Activated CD8-positive, alpha-beta T cell treated with anti-CD3 and anti-CD28 coated beads for 36 hours (primary cell): Measurements from ENCODE around the gene CCDC6. TPM values are rescaled to one million over a fixed set of nuclear protein-coding genes. Genes with fewer than 3 reads are reported as not detected.

Experiments used
- ATAC-seq: fragments of 200-7000 bp; cut with Tn5 transposase; one replicate; pipeline ENCODE4 v1.10.0; 2021; ENCODE audit warnings: mild to moderate bottlenecking, moderate library complexity
- CTCF ChIA-PET: fragments of 350-600 bp; sonication (Branson Sonifier 250); formaldehyde crosslinking; loops from one replicate; lab custom pipeline; 2021; ENCODE audit warnings: antibody characterized with exemption; lab: Charles Lee
- POLR2A ChIA-PET: fragments of 350-600 bp; sonication (Branson Sonifier 250); formaldehyde crosslinking; loops from one replicate; lab custom pipeline; 2021; ENCODE audit warnings: antibody characterized with exemption; lab: Charles Lee
- DNase-seq: peaks from one replicate; pipeline ENCODE4 v3.0.0-alpha.2; 2020
- H3K27ac Mint-ChIP-seq: one replicate; pipeline ENCODE4 v1.8.0; 2021; ENCODE audit warnings: mild to moderate bottlenecking, mixed read lengths
- H3K27me3 Mint-ChIP-seq: one replicate; pipeline ENCODE4 v1.8.0; 2021; ENCODE audit warnings: mixed read lengths
- H3K36me3 Mint-ChIP-seq: one replicate; pipeline ENCODE4 v1.8.0; 2021; ENCODE audit warnings: low read depth, mixed read lengths
- H3K4me1 Mint-ChIP-seq: one replicate; pipeline ENCODE4 v1.8.0; 2021; ENCODE audit warnings: low read depth, mixed read lengths
- H3K4me3 Mint-ChIP-seq: one replicate; pipeline ENCODE4 v1.8.0; 2021; ENCODE audit warnings: mild to moderate bottlenecking, moderate library complexity, mixed read lengths
- H3K9me3 Mint-ChIP-seq: one replicate; pipeline ENCODE4 v1.8.0; 2021; ENCODE audit warnings: mixed read lengths
- intact Hi-C: fragments of 100-400 bp; cut with micrococcal nuclease; formaldehyde crosslinking; loops from one replicate; pipeline ENCODE4 v1.10.0; 2022
- total RNA-seq, 2 experiments: library from RNA; stranded (reverse); gene quantifications; one replicate each; pipeline ENCODE4 v1.2.3, GENCODE V29; 2021
- TF ChIP-seq, protein P1 (sequence below): fragments of 200-600 bp; IDR thresholded peaks from one replicate; pipeline ENCODE4 v1.8.0; 2022; ENCODE audit warnings: antibody characterized with exemption, mild to moderate bottlenecking

CCDC6 gene
- total RNA-seq, 2 experiments from 2014 or later, result 34.8 to 35.8 TPM

DNA sequence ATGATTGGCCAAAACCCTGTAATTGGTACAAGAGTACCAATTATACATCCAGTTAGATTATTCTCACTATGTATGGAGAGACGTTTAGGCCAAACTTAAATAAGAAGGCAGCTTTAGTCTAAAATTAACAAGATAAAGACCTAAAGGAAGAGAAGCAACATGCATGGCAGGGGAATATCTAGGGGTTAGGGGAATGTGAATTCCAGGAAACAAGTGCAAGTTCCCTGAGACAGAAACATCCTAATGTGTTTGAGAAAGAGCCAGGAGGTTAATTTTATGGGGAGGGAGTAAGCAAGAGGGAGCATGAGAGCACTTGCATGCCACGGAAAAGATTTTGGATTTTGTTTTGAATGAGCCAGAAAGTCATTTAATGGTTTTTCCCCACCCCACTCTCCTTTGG, 39.6 kb upstream of the CCDC6 start:
- no peak overlapping the region for H3K4me3 Mint-ChIP-seq
- ATAC-seq (no peak), DNase-seq (no peak)
- H3K36me3 Mint-ChIP-seq, result no peaks in the 10 kb centered on the region
- no peaks in the 10 kb centered on the region for H3K4me1 Mint-ChIP-seq
- H3K27me3 Mint-ChIP-seq, result peaks cover 10% of the 10 kb centered on the region
- H3K9me3 Mint-ChIP-seq, result no peaks in the 10 kb centered on the region
- CTCF ChIA-PET, result no interaction called here
- no peak overlapping the region for H3K27ac Mint-ChIP-seq
- TF ChIP-seq, protein P1, sequence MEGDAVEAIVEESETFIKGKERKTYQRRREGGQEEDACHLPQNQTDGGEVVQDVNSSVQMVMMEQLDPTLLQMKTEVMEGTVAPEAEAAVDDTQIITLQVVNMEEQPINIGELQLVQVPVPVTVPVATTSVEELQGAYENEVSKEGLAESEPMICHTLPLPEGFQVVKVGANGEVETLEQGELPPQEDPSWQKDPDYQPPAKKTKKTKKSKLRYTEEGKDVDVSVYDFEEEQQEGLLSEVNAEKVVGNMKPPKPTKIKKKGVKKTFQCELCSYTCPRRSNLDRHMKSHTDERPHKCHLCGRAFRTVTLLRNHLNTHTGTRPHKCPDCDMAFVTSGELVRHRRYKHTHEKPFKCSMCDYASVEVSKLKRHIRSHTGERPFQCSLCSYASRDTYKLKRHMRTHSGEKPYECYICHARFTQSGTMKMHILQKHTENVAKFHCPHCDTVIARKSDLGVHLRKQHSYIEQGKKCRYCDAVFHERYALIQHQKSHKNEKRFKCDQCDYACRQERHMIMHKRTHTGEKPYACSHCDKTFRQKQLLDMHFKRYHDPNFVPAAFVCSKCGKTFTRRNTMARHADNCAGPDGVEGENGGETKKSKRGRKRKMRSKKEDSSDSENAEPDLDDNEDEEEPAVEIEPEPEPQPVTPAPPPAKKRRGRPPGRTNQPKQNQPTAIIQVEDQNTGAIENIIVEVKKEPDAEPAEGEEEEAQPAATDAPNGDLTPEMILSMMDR, result no peak
- POLR2A ChIA-PET, result no interaction called here
- intact Hi-C loops, result no loop called here

DNA sequence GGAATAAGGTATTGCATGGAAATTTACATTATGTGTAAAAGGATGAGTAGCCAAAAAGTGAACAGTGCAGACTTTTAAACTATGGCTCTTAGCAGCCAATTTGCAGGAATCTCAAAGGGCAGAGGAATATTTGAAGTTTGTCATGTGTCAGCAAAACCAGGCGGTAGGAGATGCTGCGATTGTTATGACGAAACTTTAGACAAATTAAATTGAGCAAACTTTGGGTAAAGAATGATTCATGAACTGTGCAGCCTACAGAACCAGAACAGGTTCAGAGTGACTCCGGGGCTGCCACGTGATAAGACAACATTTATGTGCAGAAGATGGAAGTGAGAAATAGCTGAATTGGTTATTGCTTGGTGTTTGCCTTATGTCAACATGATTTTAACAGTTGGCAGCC, 39.2 kb upstream of the CCDC6 start:
- DNase-seq, result no peak
- H3K9me3 Mint-ChIP-seq, result no peaks in the 10 kb centered on the region
- intact Hi-C loops, result no loop called here
- TF ChIP-seq, protein P1, result no peak
- no peaks in the 10 kb centered on the region for H3K4me1 Mint-ChIP-seq
- no peak overlapping the region for H3K27ac Mint-ChIP-seq
- no peak for ATAC-seq
- H3K27me3 Mint-ChIP-seq, result peaks cover 10% of the 10 kb centered on the region
- H3K4me3 Mint-ChIP-seq, result no peak overlapping the region
- ChIA-PET POLR2A (interaction anchor here (0.7 kb wide), 1 partner anchor 217 kb away, joined by 4 read pairs; no protein-coding TSS in a partner anchor), CTCF (no interaction called here)
- H3K36me3 Mint-ChIP-seq, result no peaks in the 10 kb centered on the region

- no peaks in the 10 kb centered on the region for H3K4me1 Mint-ChIP-seq
- TF ChIP-seq, protein P1, result no peak
- intact Hi-C loops, result no loop called here
- POLR2A ChIA-PET, result interaction anchor here (0.7 kb wide), 1 partner anchor 431 kb away, joined by 3 read pairs; no protein-coding TSS in a partner anchor
- ATAC-seq, result no peak
- CTCF ChIA-PET, result no interaction called here
- no peaks in the 10 kb centered on the region for H3K36me3 Mint-ChIP-seq
- DNase-seq, result no peak
- H3K4me3 Mint-ChIP-seq, result no peak overlapping the region
- H3K9me3 Mint-ChIP-seq, result no peaks in the 10 kb centered on the region
- H3K27ac Mint-ChIP-seq, result no peak overlapping the region
- peaks cover 10% of the 10 kb centered on the region for H3K27me3 Mint-ChIP-seq
These were observed 38.1 kb upstream of the CCDC6 start for GRCh38 chr10:59944339-59944935.

- Mint-ChIP-seq H3K9me3 (no peaks in the 10 kb centered on the region), H3K4me1 (no peaks in the 10 kb centered on the region), H3K27me3 (peaks cover 13% of the 10 kb centered on the region), H3K36me3 (no peaks in the 10 kb centered on the region), H3K27ac (no peak overlapping the region), H3K4me3 (no peak overlapping the region)
- DNase-seq, result no peak
- ChIA-PET POLR2A (no interaction called here), CTCF (no interaction called here)
- ATAC-seq, result no peak
- intact Hi-C loops, result no loop called here
- TF ChIP-seq, protein P1, result no peak
These were observed 36.2 kb upstream of the CCDC6 start for GRCh38 chr10:59942556-59942955.

DNA sequence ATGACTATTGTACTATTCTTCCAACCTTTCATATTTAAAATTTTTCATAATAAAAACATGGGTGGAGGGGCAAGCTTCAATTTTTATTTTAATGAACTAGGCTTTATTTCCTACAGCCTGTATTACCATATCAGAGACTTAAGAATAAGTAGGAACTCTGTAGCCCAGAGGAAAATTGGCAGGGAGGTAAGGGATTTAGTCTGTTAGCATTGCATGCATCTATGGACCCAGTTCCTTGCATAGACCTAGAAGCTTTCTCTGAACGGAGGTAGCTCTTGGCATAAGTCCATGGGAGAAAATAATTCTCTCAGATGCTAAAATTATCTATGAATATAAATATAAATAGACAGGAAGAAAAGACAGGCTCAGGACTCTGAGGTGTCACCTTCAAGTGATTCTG, 31.4 kb upstream of the CCDC6 start:
- no peak overlapping the region for H3K4me3 Mint-ChIP-seq
- ATAC-seq (no peak), DNase-seq (no peak)
- no peak overlapping the region for H3K27ac Mint-ChIP-seq
- H3K36me3 Mint-ChIP-seq, result no peaks in the 10 kb centered on the region
- no peaks in the 10 kb centered on the region for H3K9me3 Mint-ChIP-seq
- CTCF ChIA-PET, result interaction anchor here (0.8 to 1.1 kb wide), 2 partner anchors 31 to 315 kb away, joined by 3 read pairs; partner anchors contain the start of gene CCDC6
- intact Hi-C loops, result no loop called here
- POLR2A ChIA-PET, result no interaction called here
- H3K27me3 Mint-ChIP-seq, result peaks cover 5% of the 10 kb centered on the region
- H3K4me1 Mint-ChIP-seq, result no peaks in the 10 kb centered on the region
- TF ChIP-seq, protein P1, result no peak
